Inflammatory macrophage (primary cell): ENCODE measurements around the gene ACSF3.

Experiments
- DNase-seq, 2 donors: peaks; one replicate each; pipeline ENCODE4 v3.0.0-alpha.2; 2020 to 2022

ACSF3 gene

GRCh38 chr16:89191033-89191900 lies 97.6 kb downstream of the ACSF3 start:
- no peak for DNase-seq

GRCh38 chr16:89191901-89192185 lies 98.2 kb downstream of the ACSF3 start:
- DNase-seq, result no peak

- DNase-seq, result peak; percentile 71 to 77
Measured at GRCh38 chr16:89192186-89192955, 98.7 kb downstream of the ACSF3 start.

GRCh38 chr16:89192956-89193575 lies 99.4 kb downstream of the ACSF3 start:
- no peak for DNase-seq

- no peak for DNase-seq
Measured at GRCh38 chr16:89193576-89194293, 100.1 kb downstream of the ACSF3 start.

GRCh38 chr16:89194340-89195311 lies 101.0 kb downstream of the ACSF3 start:
- DNase-seq, result peak in 1 of 2 donors; percentile 17

GRCh38 chr16:89195521-89196171 lies 102.0 kb downstream of the ACSF3 start:
- DNase-seq, result no peak

- no peak for DNase-seq
Measured at GRCh38 chr16:89197033-89197632, 103.5 kb downstream of the ACSF3 start.

- DNase-seq, result no peak
Measured at GRCh38 chr16:89197633-89198416, 104.2 kb downstream of the ACSF3 start.

GRCh38 chr16:89198417-89199240 lies 105.0 kb downstream of the ACSF3 start:
- no peak for DNase-seq

GRCh38 chr16:89199241-89200123 lies 105.8 kb downstream of the ACSF3 start:
- DNase-seq, result no peak

GRCh38 chr16:89200124-89200849 lies 106.6 kb downstream of the ACSF3 start, which contains the start of gene SLC22A31:
SLC22A31 (minus strand) TSS chr16:89200537; CDS start chr16:89200501, 36 bp downstream.
- DNase-seq, result no peak

- no peak for DNase-seq
Measured at GRCh38 chr16:89200850-89201411, 107.3 kb downstream of the ACSF3 start.

- peak; percentile 56 to 59 for DNase-seq
Measured at GRCh38 chr16:89201439-89202377, 108.1 kb downstream of the ACSF3 start.
